Brain microvascular endothelial cell (primary cell): Measurements from ENCODE around the gene GIT1.

Experiments
- DNase-seq: peaks from one replicate; pipeline ENCODE4 v3.0.0-alpha.2; 2020
- H3K27ac ChIP-seq: fragments of 250-450 bp; sonication (Bioruptor Pico); 2 replicates; pipeline ENCODE4 v1.5.1; 2020; ENCODE audit warnings: mild to moderate bottlenecking, moderate library complexity
- H3K27me3 ChIP-seq: fragments of 250-450 bp; sonication (Bioruptor Pico); replicated peaks from 2 replicates; pipeline ENCODE4 v1.5.1; 2020; ENCODE audit warnings: mild to moderate bottlenecking
- H3K36me3 ChIP-seq: fragments of 250-450 bp; sonication (Bioruptor Pico); replicated peaks from 2 replicates; pipeline ENCODE4 v1.5.1; 2020; ENCODE audit warnings: mild to moderate bottlenecking
- H3K4me3 ChIP-seq: 2 replicates; pipeline ENCODE4 v1.5.1; 2011; ENCODE audit warnings: low read depth, mild to moderate bottlenecking, control low read depth, low read length, moderate library complexity
- in situ Hi-C: cut with HindIII; loops from 2 replicates; pipeline ENCODE4 v1.10.0; 2017; ENCODE audit warnings: low sequenced_read_pairs, low pct_ligation_motif_present
- TF ChIP-seq, protein P1 (sequence below): IDR thresholded peaks from 2 replicates; pipeline ENCODE4 v1.5.1; 2011; ENCODE audit warnings: low read depth, mild to moderate bottlenecking, moderate library complexity, low read length, control low read depth, inconsistent platforms; ENCODE audit errors: missing control alignments

GIT1 gene

DNA sequence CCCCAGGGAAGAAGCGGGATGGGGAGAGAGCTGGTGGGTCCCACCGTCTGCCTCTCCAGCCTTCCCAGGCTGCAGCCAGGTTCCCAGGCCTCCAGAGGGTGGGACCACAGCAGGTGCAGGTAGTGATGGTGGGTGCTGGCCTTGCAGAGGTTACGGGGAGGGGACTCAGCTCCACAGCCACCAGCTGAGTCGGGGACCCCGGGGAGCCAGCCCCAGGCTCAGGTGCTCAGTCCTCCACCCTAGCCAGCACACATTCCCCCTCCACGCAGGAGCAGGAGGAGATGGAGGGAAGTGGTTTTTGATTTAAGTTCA is 15.9 kb downstream of the GIT1 start:
- in situ Hi-C loops: no loop called here
- Histone ChIP-seq H3K4me3 (no peak overlapping the region), H3K36me3 (peaks cover 46% of the 10 kb centered on the region), H3K27me3 (no peaks in the 10 kb centered on the region), H3K27ac (no peak overlapping the region)
- TF ChIP-seq, protein P1, sequence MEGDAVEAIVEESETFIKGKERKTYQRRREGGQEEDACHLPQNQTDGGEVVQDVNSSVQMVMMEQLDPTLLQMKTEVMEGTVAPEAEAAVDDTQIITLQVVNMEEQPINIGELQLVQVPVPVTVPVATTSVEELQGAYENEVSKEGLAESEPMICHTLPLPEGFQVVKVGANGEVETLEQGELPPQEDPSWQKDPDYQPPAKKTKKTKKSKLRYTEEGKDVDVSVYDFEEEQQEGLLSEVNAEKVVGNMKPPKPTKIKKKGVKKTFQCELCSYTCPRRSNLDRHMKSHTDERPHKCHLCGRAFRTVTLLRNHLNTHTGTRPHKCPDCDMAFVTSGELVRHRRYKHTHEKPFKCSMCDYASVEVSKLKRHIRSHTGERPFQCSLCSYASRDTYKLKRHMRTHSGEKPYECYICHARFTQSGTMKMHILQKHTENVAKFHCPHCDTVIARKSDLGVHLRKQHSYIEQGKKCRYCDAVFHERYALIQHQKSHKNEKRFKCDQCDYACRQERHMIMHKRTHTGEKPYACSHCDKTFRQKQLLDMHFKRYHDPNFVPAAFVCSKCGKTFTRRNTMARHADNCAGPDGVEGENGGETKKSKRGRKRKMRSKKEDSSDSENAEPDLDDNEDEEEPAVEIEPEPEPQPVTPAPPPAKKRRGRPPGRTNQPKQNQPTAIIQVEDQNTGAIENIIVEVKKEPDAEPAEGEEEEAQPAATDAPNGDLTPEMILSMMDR: no peak
- DNase-seq: no peak

DNA sequence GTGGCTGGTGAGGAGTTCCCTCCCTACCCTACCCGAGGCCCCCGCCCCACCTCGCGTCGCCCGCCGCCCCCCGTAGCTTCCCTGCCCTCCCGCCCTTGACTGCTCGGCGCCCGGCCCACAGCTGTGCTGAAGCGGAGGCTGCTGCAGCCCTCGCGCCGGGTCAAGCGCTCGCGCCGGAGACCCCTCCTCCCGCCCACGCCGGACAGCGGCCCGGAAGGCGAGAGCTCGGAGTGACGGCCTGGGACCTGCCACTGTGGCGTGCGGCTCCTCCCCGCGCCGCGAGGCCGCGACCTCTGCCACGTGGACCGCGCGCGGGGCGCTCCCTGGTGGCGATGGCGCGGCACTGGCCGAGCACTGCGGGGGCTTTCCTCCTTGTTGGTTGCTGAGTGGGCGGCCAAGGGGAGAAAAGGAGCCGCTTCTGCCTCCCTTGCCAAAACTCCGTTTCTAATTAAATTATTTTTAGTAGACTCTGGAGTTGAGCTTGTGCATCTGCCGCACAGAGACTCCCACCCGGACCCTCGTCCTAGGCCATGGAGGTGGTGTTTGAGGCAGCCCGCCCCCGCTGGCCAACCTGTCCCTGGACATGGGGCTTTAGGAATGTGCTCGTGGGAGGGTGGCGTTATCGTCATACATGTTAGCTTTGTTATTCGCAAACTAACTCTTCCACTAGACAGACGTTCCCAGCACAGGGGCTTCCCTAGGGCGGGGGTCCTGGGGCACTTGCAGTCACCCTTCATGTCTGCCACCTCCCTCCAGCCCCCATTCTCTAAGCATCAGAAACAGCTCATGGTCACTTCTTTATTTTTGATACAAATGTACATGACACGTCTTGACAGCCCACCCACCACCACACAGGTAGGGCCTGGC is 16.5 kb downstream of the GIT1 start:
- DNase-seq: no peak
- in situ Hi-C loops: no loop called here

DNA sequence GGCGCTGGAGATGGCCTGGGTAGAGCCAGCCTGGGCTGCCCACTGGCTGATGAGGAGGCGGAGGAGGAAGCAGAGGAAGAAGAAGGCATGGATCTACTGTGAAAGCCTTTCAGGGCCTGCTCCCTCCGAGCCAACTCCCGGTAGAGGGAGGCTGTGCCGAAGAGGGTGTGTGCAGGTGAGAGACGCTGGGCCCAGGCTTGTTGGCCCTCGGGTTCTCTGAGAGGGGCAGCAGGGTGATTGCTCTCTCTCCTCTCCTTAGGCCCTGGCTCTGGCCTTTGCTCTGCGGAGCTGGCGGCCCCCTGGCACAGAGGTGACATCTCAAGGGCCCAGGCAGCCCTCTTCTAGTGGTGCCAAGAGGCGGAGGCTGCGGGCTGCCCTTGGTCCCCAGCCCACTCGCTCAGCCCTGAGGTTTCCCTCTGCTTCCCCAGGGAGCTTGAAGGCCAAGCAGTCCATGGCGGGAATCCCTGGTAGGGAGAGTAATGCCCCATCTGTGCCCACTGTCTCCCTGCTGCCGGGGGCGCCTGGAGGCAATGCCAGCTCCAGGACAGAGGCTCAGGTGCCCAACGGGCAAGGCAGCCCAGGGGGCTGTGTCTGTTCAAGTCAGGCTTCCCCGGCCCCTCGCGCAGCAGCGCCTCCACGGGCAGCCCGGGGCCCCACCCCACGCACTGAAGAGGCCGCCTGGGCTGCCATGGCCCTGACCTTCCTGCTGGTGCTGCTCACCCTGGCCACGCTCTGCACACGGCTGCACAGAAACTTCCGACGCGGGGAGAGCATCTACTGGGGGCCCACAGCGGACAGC is 17.4 kb downstream of the GIT1 start:
- in situ Hi-C loops: no loop called here
- Histone ChIP-seq H3K4me3 (peak overlapping the region; percentile 27), H3K27me3 (no peaks in the 10 kb centered on the region), H3K36me3 (peaks cover 33% of the 10 kb centered on the region), H3K27ac (no peak overlapping the region)
- TF ChIP-seq, protein P1: no peak
- DNase-seq: no peak

More for the DNA sequence above, 16.5 kb downstream of the GIT1 start:
- TF ChIP-seq, protein P1: peak; percentile 66
- Histone ChIP-seq H3K36me3 (peaks cover 40% of the 10 kb centered on the region), H3K27me3 (no peaks in the 10 kb centered on the region), H3K4me3 (peak overlapping the region; percentile 27), H3K27ac (no peak overlapping the region)

DNA sequence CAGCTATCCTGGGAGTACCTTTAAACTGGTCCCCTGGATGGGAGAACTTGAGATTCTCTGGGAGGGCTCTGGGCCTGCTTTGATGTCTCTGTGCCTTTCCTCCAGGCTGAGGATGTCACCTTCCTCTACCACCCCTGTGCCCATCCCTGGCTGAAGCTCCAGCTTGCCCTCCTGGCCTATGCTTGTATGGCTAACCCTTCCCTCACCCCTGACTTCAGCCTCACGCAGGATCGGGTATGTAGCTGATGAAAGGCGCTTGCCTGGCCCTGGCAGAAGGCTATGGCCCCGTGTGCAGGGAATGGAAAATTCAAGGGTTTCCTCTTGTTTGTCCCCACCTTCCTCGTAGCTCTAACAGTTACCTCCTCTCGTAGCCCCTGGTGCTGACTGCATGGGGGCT is 18.0 kb downstream of the GIT1 start:
- in situ Hi-C loops: no loop called here

DNA sequence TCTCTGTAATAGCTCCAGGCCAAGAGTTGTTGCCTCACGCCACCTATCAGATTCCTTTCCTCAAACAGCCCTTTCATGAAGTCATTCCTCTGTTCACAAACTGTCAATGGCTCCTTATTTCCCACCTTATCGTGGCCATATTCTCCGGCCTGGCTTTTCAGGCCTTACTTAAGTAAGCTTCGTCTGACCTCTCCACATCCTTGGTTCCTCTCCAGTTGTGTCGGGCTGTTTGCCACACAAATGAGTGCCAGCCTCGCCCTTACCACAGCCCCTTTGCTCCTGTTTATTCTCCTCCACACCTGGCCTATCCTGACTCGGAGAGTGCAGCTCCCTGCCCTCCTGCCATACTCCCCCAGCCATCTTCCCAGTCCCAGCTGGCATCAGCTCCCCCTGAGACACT is 18.9 kb downstream of the GIT1 start:
- Histone ChIP-seq H3K27me3 (no peaks in the 10 kb centered on the region), H3K4me3 (no peak overlapping the region), H3K36me3 (peaks cover 17% of the 10 kb centered on the region), H3K27ac (no peak overlapping the region)
- in situ Hi-C loops: no loop called here
- TF ChIP-seq, protein P1: no peak
- DNase-seq: no peak

More for the DNA sequence above, 18.0 kb downstream of the GIT1 start:
- no peak for DNase-seq
- TF ChIP-seq, protein P1: no peak
- Histone ChIP-seq H3K36me3 (peaks cover 27% of the 10 kb centered on the region), H3K27ac (no peak overlapping the region), H3K4me3 (no peak overlapping the region), H3K27me3 (no peaks in the 10 kb centered on the region)
